PFSK-1 (cell line): ENCODE results near the gene WDR70.

Experiments used
- FOXP2 ChIP-seq: optimal IDR thresholded peaks from 2 replicates; pipeline ENCODE3; 2011; ENCODE audit warnings: borderline replicate concordance, control low read depth, inconsistent platforms; ENCODE audit not compliant: insufficient read depth; ENCODE audit errors: extremely low read length, extremely low read depth
- POLR2AphosphoS5 ChIP-seq: IDR thresholded peaks from 2 replicates; pipeline ENCODE4 v1.6.1; 2012; ENCODE audit warnings: low read depth, mild to moderate bottlenecking, control low read depth, low read length, moderate library complexity
- REST ChIP-seq, 2 experiments: IDR thresholded peaks; 2 replicates each; pipeline versions ENCODE4 v1.6.1 to v1.8.0; 2011 to 2012; ENCODE audit warnings: low read depth in 2 of 2, low read length in 2 of 2, control low read depth in 1 of 2, inconsistent platforms in 1 of 2, mild to moderate bottlenecking in 1 of 2, moderate library complexity in 1 of 2; ENCODE audit not compliant: insufficient read depth in 1 of 2
- SIN3A ChIP-seq: IDR thresholded peaks from 2 replicates; pipeline ENCODE4 v1.6.1; 2012; ENCODE audit warnings: mild to moderate bottlenecking, low read length, moderate library complexity, borderline replicate concordance; ENCODE audit not compliant: insufficient read depth
- TAF1 ChIP-seq: IDR thresholded peaks from 2 replicates; pipeline ENCODE4 v1.6.1; 2012; ENCODE audit warnings: low read length, control low read depth, borderline replicate concordance; ENCODE audit not compliant: insufficient read depth

WDR70 gene

DNA sequence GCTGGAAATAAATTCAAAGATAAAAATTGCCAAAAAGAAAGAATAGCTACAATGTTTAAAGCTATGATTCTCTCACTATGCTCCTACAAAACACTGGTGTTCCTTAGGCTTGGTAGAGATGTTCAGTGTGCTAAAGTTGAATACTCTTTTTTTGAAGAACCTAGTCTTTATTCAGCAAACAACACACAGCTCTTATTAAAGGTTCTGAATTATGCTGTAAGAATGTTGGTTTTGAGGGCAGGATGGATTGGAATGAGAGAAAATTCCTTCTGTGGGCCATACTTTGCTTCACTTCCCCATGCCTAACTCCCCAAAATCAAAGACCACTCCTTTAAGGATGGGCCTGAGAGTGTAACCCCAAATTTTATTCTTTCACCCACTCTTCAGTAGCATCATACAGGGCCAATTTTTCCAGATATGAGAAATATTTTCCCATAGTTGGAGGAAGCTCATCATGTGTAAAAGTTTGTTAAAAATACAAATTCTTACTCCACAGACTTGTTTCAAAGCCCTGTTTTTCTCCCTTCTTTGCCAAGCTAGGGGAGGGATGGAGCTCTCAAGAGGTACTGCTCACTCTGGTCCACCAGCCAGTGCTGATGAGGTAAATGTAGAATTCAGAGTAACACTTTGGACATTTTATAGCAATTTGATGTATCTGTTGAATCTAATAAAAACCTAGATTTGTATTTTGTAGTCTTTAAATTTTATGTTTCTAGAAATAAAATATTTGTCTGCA, 361.4 kb downstream of the WDR70 start:
- TF ChIP-seq REST (IDR thresholded peaks at IDR 0.05; ENCODE audit: insufficient read depth in 1 of 2, low read depth in 2 of 2, low read length in 2 of 2) (no peak), POLR2AphosphoS5 (no peak), TAF1 (no peak), FOXP2 (no peak), SIN3A (no peak)

DNA sequence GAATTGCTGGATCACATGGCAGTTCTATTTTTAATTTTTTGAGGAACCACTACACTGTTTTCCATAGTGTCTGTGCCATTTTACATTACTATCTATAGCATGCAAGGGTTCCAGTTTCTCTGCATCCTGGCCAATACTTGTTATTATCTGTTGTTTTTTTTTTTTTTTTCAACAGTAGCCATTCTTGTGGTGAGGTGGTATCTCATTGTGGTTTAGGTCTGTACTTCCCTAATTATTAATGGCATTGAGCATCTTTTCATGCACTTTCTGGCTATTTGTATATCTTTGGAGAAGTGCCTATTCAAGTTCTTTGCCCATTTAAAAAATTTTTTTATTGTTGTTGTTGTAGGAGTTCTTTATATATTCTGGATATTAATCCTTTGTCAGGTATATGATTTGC, 363.0 kb downstream of the WDR70 start:
- TF ChIP-seq POLR2AphosphoS5 (no peak), FOXP2 (no peak), SIN3A (no peak), TAF1 (no peak), REST (IDR thresholded peaks at IDR 0.05; ENCODE audit: insufficient read depth in 1 of 2, low read depth in 2 of 2, low read length in 2 of 2) (no peak)

DNA sequence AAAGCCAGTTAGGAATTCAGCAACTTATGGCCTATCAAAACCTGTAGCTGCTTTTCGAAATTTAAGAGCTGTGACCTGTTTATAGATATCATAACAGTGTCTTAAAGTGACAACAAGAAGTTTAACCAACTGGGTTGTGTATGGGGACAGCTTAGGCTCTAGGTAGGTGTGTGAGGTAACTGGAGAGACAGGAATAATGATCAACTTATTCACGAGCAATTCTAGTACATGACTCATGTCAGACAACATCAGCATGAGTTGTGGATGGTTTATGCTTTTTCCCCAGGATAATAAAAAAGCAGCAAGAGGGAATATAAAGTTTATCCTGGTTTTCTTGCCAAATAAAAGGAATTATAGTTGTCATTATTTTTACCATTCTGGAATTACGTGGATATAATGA, 372.1 kb downstream of the WDR70 start:
- TF ChIP-seq FOXP2 = no peak
- no peak for TF ChIP-seq TAF1
- TF ChIP-seq REST (IDR thresholded peaks at IDR 0.05; ENCODE audit: insufficient read depth in 1 of 2, low read depth in 2 of 2, low read length in 2 of 2) = no peak
- TF ChIP-seq POLR2AphosphoS5 = no peak
- no peak for TF ChIP-seq SIN3A

DNA sequence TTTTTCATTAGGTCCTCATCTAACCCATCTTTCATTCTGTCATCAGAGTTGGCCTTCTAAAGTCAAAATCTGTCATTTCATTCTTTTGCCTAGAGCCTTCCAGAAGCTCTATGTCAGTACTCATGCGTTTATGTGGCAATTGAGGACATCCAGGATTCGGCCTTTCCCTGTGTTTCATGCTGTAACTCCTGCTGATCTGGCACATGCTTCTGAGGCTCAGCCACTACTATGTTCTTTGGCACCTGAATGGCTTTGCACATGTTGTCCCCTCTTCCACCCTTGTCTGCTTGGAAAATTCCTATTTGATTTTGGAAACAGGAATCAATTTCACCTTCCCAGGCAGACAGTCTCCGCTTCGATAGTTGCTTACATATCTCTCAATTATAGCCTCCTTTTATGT, 375.9 kb downstream of the WDR70 start:
- TF ChIP-seq REST (IDR thresholded peaks at IDR 0.05; ENCODE audit: insufficient read depth in 1 of 2, low read depth in 2 of 2, low read length in 2 of 2) = no peak
- no peak for TF ChIP-seq POLR2AphosphoS5
- no peak for TF ChIP-seq TAF1
- TF ChIP-seq FOXP2 = no peak
- TF ChIP-seq SIN3A = no peak

DNA sequence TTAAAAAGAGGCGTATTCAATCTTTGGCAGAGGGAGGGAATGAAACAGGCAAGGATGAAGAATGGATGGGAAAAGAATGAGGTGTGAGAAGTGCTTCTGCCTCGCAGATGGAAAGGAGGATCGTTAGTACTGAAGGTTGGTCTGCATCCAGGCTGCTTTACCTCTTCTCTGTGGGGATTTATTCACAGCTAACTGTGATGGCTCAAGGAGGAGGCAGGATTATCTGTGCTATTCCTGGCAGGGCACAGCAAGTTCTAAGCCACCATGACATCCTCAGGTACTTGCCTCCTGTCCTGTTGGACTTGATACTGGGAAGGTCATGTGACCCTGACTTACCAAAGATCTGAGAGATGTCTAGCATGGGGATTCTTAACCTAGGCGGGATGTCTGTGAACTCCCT, 376.5 kb downstream of the WDR70 start:
- no peak for TF ChIP-seq REST (IDR thresholded peaks at IDR 0.05; ENCODE audit: insufficient read depth in 1 of 2, low read depth in 2 of 2, low read length in 2 of 2)
- no peak for TF ChIP-seq TAF1
- TF ChIP-seq SIN3A = no peak
